ENCODE measurements around the gene SKA3.

DNA sequence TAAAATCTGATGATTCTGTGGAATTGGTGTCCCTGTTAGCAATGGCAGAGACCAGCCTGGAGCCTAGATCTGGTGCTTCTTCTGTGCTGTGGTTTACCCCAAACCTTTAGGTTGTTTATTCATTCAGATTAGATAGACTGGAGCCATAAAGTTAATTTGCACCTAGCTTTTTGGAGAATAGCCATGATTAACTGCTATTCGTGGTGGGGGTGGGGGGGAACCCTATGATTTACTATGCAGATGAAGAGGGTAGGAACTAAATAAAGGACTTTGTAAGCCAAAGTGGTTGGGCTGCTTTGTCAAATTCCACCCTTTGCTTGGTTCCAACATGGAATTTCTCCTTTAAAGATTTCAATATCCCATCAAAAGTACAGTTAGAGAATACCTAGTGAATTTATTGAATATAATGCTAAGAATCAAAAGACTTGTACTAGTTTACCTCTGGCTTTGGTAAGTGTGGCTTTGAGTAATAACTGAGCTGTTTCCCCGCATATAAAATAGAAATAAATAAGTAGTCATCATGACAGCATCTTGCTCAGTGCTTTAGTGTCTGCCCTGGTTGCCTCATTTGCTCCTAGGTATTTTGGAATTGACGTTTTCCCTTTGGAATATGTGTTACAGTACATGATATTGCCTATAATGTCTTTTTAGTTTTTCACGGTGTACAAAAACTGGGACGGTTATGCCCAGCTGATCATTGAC is 27.6 kb downstream of the SKA3 start:
- no peak for TF ChIP-seq CTCF (optimal IDR thresholded peaks at IDR 0.05 in 1 of 3, IDR thresholded peaks at IDR 0.05 in 1 of 3, conservative IDR thresholded peaks at IDR 0.05 in 1 of 3; ENCODE audit: extremely low read depth in 1 of 3, insufficient read depth in 2 of 3, low read length in 3 of 3)
- no peak for TF ChIP-seq EZH2 (IDR thresholded peaks at IDR 0.05; ENCODE audit: low read length)
